Activated naive CD8-positive, alpha-beta T cell treated with anti-CD3 and anti-CD28 coated beads for 36 hours (primary cell): ENCODE results near the gene SAMM50. TPM values are rescaled to one million over a fixed set of nuclear protein-coding genes. Genes with fewer than 3 reads are reported as not detected.

ENCODE experiments used
- DNase-seq: peaks from one replicate; pipeline ENCODE4 v3.0.0; 2021
- H3K27ac Mint-ChIP-seq: one replicate; pipeline ENCODE4 v1.8.0; 2022; ENCODE audit warnings: mild to moderate bottlenecking, moderate library complexity, mixed read lengths
- H3K27me3 Mint-ChIP-seq: one replicate; pipeline ENCODE4 v1.8.0; 2022; ENCODE audit warnings: mild to moderate bottlenecking, mixed read lengths
- H3K36me3 Mint-ChIP-seq: one replicate; pipeline ENCODE4 v1.8.0; 2021; ENCODE audit warnings: mild to moderate bottlenecking, mixed read lengths
- H3K4me1 Mint-ChIP-seq: one replicate; pipeline ENCODE4 v1.8.0; 2021; ENCODE audit warnings: mixed read lengths
- H3K4me3 Mint-ChIP-seq: one replicate; pipeline ENCODE4 v1.8.0; 2022; ENCODE audit warnings: mild to moderate bottlenecking, moderate library complexity, mixed read lengths
- H3K9me3 Mint-ChIP-seq: one replicate; pipeline ENCODE4 v1.8.0; 2022; ENCODE audit warnings: mixed read lengths
- total RNA-seq, 2 experiments: library from RNA; stranded (reverse); gene quantifications; one replicate each; pipeline ENCODE4 v1.2.3, GENCODE V29; 2021

The SAMM50 gene
- total RNA-seq, 2 experiments from 2014 or later = 59.0 to 62.3 TPM

DNA sequence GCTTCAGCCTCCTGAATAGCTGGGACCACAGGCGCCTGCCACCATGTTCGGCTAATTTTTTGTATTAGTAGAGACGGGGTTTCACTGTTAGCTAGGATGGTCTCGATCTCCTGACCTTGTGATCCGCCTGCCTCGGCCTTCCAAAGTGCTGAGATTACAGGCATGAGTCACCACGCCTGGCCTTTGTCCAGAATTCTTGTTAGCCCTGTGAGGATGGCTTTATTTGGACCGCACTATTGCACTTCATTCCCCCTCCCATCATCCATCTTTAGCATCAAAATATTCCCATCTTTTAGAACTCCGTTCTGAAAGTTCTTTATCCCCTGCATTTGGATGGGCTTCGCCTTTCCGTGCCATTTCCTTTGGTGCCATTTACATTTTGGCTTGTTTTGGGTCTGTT, 2.6 kb downstream of the SAMM50 start:
- H3K27ac Mint-ChIP-seq = no peak overlapping the region
- no peak for DNase-seq
- H3K36me3 Mint-ChIP-seq = peaks cover 13% of the 10 kb centered on the region
- no peak overlapping the region for H3K4me3 Mint-ChIP-seq
- H3K9me3 Mint-ChIP-seq = no peaks in the 10 kb centered on the region
- H3K27me3 Mint-ChIP-seq = no peaks in the 10 kb centered on the region
- peaks cover 34% of the 10 kb centered on the region for H3K4me1 Mint-ChIP-seq

DNA sequence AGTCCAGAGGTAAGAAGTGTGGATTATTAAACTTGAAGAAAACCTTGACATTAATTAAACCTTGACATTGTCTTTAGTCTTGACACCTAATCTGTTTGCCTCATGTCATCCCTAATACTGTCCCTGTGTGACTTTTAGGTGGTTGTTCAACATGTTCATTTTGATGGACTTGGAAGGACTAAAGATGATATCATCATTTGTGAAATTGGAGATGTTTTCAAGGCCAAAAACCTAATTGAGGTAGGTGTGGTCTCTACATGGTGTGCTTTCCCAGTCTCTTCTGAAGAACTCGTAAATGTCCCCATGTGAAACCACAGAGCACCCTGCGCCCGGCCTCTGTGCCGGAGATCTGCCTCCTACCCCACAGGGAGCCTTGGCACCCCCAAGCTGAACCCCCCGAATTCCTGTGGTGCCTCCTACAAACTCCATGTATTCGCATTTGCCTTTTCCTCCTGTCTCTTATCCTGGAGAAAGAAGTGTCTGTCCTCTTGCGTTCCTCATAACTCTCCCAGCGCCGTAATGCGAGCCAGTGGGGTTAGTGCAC, 9.1 kb downstream of the SAMM50 start:
- Mint-ChIP-seq H3K27me3 (no peaks in the 10 kb centered on the region), H3K36me3 (peaks cover 16% of the 10 kb centered on the region), H3K27ac (no peak overlapping the region)

GRCh38 chr22:43967069-43967468, 11.8 kb downstream of the SAMM50 start:
- Mint-ChIP-seq H3K27ac (no peak overlapping the region), H3K4me3 (no peak overlapping the region), H3K4me1 (peaks cover 6% of the 10 kb centered on the region), H3K27me3 (no peaks in the 10 kb centered on the region), H3K9me3 (no peaks in the 10 kb centered on the region), H3K36me3 (peaks cover 23% of the 10 kb centered on the region)
- DNase-seq = no peak

More for the DNA sequence above, 9.1 kb downstream of the SAMM50 start:
- Mint-ChIP-seq H3K9me3 (no peaks in the 10 kb centered on the region), H3K4me3 (no peak overlapping the region), H3K4me1 (peaks cover 11% of the 10 kb centered on the region)
- no peak for DNase-seq

DNA sequence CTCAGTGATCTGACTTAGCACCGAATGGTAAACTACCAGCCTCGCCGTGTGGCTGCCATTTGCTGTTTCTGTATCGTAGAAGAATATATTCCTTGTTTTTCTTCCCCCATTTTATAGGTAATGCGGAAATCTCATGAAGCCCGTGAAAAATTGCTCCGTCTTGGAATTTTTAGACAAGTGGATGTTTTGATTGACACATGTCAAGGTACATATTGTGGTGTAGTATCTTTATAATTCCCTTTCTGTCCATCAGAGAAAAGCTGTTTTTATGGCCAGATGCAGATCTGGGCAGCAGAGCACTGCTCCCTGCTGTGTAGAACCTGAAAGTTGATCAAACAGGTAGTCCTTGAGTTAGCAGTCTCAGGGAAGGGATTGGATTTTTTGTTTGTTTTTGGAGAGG, 13.4 kb downstream of the SAMM50 start:
- Mint-ChIP-seq H3K27ac (no peak overlapping the region), H3K9me3 (no peaks in the 10 kb centered on the region), H3K4me3 (no peak overlapping the region), H3K4me1 (peaks cover 6% of the 10 kb centered on the region), H3K36me3 (peaks cover 23% of the 10 kb centered on the region), H3K27me3 (no peaks in the 10 kb centered on the region)
- DNase-seq = no peak

DNA sequence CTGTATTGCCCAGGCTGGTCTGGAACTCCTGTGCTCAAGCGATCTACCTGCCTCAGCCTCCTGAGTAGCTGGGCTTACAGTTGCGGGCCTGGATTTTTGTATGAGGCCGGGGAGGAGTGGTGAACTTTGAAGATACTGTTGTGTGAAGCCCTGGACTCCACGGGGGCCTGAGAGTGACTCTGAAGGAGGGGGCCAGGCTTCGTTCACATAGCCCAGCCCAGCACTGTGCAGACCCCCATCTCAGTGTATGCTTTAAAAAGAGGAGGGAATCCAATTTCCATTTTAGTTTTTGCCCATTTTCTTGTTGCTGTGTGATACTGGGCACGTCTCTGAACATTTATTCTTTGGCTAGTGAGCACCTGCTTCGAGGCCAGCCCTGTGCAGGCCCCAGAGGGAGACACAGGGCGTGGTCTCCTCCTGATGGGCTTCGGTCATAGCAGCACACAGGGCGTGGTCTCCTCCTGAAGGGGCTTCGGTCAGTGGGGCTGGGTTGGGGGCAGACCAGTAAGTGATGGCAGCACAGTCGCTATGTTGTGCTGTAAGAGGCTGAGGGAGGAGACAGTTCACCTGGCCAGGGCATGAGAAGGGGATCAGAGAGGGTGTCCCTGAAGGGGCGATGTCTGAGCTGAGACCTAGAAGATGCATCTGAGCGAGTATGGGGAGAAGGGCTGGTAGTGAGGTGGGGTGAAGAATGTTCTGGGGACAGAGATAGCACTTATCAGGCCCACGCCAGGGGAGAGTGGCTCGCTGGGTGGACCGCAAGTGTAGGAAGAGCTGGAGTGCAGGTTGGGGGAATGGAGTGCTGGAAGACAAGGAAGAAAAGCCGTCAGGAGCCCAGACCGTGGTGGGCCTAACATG, 14.0 kb downstream of the SAMM50 start:
- no peak overlapping the region for H3K4me3 Mint-ChIP-seq
- H3K9me3 Mint-ChIP-seq = no peaks in the 10 kb centered on the region
- no peaks in the 10 kb centered on the region for H3K27me3 Mint-ChIP-seq
- DNase-seq = no peak
- H3K27ac Mint-ChIP-seq = no peak overlapping the region
- H3K36me3 Mint-ChIP-seq = peaks cover 20% of the 10 kb centered on the region
- H3K4me1 Mint-ChIP-seq = peaks cover 6% of the 10 kb centered on the region

GRCh38 chr22:43969989-43970755, 14.9 kb downstream of the SAMM50 start:
- Mint-ChIP-seq H3K27me3 (no peaks in the 10 kb centered on the region), H3K27ac (no peak overlapping the region), H3K9me3 (no peaks in the 10 kb centered on the region), H3K4me1 (peaks cover 6% of the 10 kb centered on the region), H3K36me3 (peaks cover 18% of the 10 kb centered on the region), H3K4me3 (no peak overlapping the region)
- no peak for DNase-seq

DNA sequence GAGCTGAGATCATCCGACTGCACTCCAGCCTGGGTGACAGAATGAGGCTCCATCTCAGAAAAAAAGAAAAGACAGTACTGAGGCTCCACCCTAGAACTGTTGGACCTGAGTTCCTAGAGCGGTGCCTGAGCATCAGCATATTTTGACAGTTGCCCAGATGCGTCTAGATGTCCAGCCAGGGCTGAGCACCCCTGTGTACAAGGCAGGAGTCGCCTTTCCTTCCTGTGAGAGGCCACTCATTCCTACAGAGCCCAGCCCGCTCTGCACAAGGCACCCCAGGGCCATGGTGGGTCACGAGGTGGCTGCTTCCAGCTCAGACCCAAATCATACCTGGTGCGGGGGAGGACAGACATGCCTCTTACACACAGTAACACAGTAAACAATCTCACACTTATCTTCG, 15.9 kb downstream of the SAMM50 start:
- no peaks in the 10 kb centered on the region for H3K27me3 Mint-ChIP-seq
- H3K36me3 Mint-ChIP-seq = peaks cover 21% of the 10 kb centered on the region
- DNase-seq = no peak
- H3K4me1 Mint-ChIP-seq = peaks cover 6% of the 10 kb centered on the region
- no peak overlapping the region for H3K27ac Mint-ChIP-seq
- H3K9me3 Mint-ChIP-seq = no peaks in the 10 kb centered on the region
- no peak overlapping the region for H3K4me3 Mint-ChIP-seq

GRCh38 chr22:43972931-43973462, 17.8 kb downstream of the SAMM50 start:
- no peaks in the 10 kb centered on the region for H3K27me3 Mint-ChIP-seq
- peaks cover 6% of the 10 kb centered on the region for H3K4me1 Mint-ChIP-seq
- no peak for DNase-seq
- H3K9me3 Mint-ChIP-seq = no peaks in the 10 kb centered on the region
- H3K27ac Mint-ChIP-seq = no peak overlapping the region
- no peak overlapping the region for H3K4me3 Mint-ChIP-seq
- peaks cover 18% of the 10 kb centered on the region for H3K36me3 Mint-ChIP-seq

DNA sequence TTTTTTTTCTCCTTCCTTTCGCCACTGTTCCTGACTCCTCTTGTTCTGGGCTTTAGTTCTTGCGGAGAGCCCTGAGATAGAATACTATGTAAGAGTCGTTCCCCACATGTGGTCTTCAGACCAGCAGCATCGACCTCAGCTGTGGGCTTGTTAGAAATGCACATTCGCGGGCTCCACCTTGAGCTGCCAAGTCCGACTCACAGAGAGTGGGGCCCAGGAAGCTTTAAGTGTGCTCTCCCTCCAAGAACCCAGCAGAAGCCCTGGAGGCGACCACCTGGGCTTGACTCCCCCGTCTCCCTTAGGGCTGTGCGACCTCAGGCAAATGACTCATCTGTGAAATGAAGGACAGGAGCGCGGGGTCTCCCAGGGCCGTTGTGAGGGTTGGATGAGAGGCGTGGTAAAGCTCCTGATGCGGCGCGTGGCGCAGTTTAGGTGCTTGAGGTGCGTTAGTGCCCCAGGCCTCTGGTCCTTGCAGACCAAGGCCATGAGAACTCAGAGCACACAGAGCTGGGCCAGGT, 18.8 kb downstream of the SAMM50 start:
- H3K27ac Mint-ChIP-seq = no peak overlapping the region
- H3K27me3 Mint-ChIP-seq = no peaks in the 10 kb centered on the region
- peaks cover 6% of the 10 kb centered on the region for H3K4me1 Mint-ChIP-seq
- no peaks in the 10 kb centered on the region for H3K9me3 Mint-ChIP-seq
- DNase-seq = no peak
- no peak overlapping the region for H3K4me3 Mint-ChIP-seq
- peaks cover 21% of the 10 kb centered on the region for H3K36me3 Mint-ChIP-seq

- Mint-ChIP-seq H3K4me1 (no peaks in the 10 kb centered on the region), H3K36me3 (peaks cover 25% of the 10 kb centered on the region), H3K27me3 (no peaks in the 10 kb centered on the region), H3K9me3 (no peaks in the 10 kb centered on the region), H3K4me3 (no peak overlapping the region), H3K27ac (no peak overlapping the region)
- DNase-seq = no peak
Observed at GRCh38 chr22:43975041-43975440, 19.8 kb downstream of the SAMM50 start.

- no peak for DNase-seq
- peaks cover 28% of the 10 kb centered on the region for H3K36me3 Mint-ChIP-seq
- no peaks in the 10 kb centered on the region for H3K9me3 Mint-ChIP-seq
- H3K27me3 Mint-ChIP-seq = no peaks in the 10 kb centered on the region
- no peaks in the 10 kb centered on the region for H3K4me1 Mint-ChIP-seq
- no peak overlapping the region for H3K27ac Mint-ChIP-seq
- H3K4me3 Mint-ChIP-seq = no peak overlapping the region
Observed at GRCh38 chr22:43976861-43977795, 21.9 kb downstream of the SAMM50 start.

GRCh38 chr22:43978558-43978957, 23.3 kb downstream of the SAMM50 start:
- Mint-ChIP-seq H3K27me3 (no peaks in the 10 kb centered on the region), H3K27ac (no peak overlapping the region), H3K9me3 (no peaks in the 10 kb centered on the region), H3K36me3 (peaks cover 28% of the 10 kb centered on the region), H3K4me1 (no peaks in the 10 kb centered on the region), H3K4me3 (no peak overlapping the region)
- no peak for DNase-seq

DNA sequence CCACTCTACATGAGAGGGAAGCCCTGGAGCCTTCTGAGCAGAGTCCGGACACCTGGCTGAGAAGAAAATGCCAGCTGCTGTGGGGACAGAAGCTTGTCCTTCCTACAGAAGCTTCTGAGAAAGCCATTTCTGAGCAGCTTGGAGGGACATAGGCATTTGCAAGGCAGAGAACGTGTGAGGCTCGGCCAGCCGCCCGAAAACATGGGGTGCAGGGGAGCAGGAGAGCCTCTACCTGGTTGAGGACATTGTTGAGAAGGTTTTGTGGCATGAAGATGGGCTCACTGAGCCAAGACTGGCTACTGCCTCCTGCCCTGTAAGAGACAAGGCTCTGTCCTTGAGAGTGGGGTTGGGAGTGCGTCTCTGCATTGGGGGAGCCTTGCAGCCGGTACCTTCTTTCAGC, 25.3 kb downstream of the SAMM50 start:
- no peak for DNase-seq
- no peak overlapping the region for H3K27ac Mint-ChIP-seq
- H3K36me3 Mint-ChIP-seq = peaks cover 29% of the 10 kb centered on the region
- H3K27me3 Mint-ChIP-seq = no peaks in the 10 kb centered on the region
- H3K4me1 Mint-ChIP-seq = no peaks in the 10 kb centered on the region
- no peaks in the 10 kb centered on the region for H3K9me3 Mint-ChIP-seq
- H3K4me3 Mint-ChIP-seq = no peak overlapping the region

GRCh38 chr22:43980996-43981395, 25.8 kb downstream of the SAMM50 start:
- Mint-ChIP-seq H3K27me3 (no peaks in the 10 kb centered on the region), H3K27ac (no peak overlapping the region), H3K9me3 (no peaks in the 10 kb centered on the region), H3K4me3 (no peak overlapping the region), H3K4me1 (no peaks in the 10 kb centered on the region), H3K36me3 (peaks cover 25% of the 10 kb centered on the region)
- DNase-seq = no peak
